IMR-90 (cell line): ENCODE results near the gene ESRRB. TPM values are rescaled to one million over a fixed set of nuclear protein-coding genes. Genes with fewer than 3 reads are reported as not detected.

Source experiments
- ATAC-seq: fragments of 200-7000 bp; cut with Tn5 transposase; 2 replicates; pipeline ENCODE4 v1.9.1; 2020; ENCODE audit warnings: low read depth, mild to moderate bottlenecking, moderate library complexity
- BruUV-seq: library from RNA; stranded (reverse); fragments of 400-500 nt; replicated peaks from 2 replicates; lab custom pipeline; 2021; lab: Mats Ljungman, UMichigan
- CTCF ChIA-PET: fragments of 300-600 bp; formaldehyde crosslinking; extraction: SDS; loops from one replicate; lab custom pipeline; 2021; ENCODE audit warnings: antibody characterized with exemption; lab: Yijun Ruan, JAX
- POLR2A ChIA-PET: fragments of 300-600 bp; sonication (Branson Sonifier 250); formaldehyde crosslinking; loops from one replicate; lab custom pipeline; 2022; ENCODE audit warnings: antibody characterized with exemption; ENCODE audit not compliant: unreplicated experiment; lab: Charles Lee
- DNase-seq: peaks from one replicate; pipeline ENCODE4 v3.0.0; 2013
- H2AFZ ChIP-seq: replicated peaks from 2 replicates; pipeline ENCODE3; 2013; ENCODE audit warnings: low read length, mild to moderate bottlenecking; ENCODE audit not compliant: poor library complexity
- H2AK5ac ChIP-seq: 2 replicates; pipeline ENCODE4 v1.6.1; 2013; ENCODE audit warnings: low read depth, low read length, inconsistent platforms
- H2AK9ac ChIP-seq: replicated peaks from 2 replicates; pipeline ENCODE3; 2013; ENCODE audit warnings: mild to moderate bottlenecking, low read depth, low read length, moderate library complexity; ENCODE audit not compliant: poor library complexity
- H2BK120ac ChIP-seq: 2 replicates; pipeline ENCODE4 v1.6.1; 2013; ENCODE audit warnings: low read depth, low read length, inconsistent platforms
- H2BK15ac ChIP-seq: 3 replicates; pipeline ENCODE4 v1.6.1; 2013; ENCODE audit warnings: low read depth, low read length, inconsistent platforms
- H2BK20ac ChIP-seq: 2 replicates; pipeline ENCODE4 v1.6.1; 2013; ENCODE audit warnings: low read depth, mild to moderate bottlenecking, inconsistent platforms, low read length, moderate library complexity
- H2BK5ac ChIP-seq: 2 replicates; pipeline ENCODE4 v1.6.1; 2013; ENCODE audit warnings: mild to moderate bottlenecking, low read depth, low read length, inconsistent platforms; ENCODE audit not compliant: poor library complexity, severe bottlenecking
- H3K14ac ChIP-seq: replicated peaks from 2 replicates; pipeline ENCODE4 v1.6.1; 2013; ENCODE audit warnings: low read depth, low read length, inconsistent platforms
- H3K18ac ChIP-seq: 2 replicates; pipeline ENCODE4 v1.6.1; 2013; ENCODE audit warnings: low read depth, low read length, control low read depth
- H3K23ac ChIP-seq: 2 replicates; pipeline ENCODE4 v1.6.1; 2013; ENCODE audit warnings: low read depth, low read length, inconsistent platforms
- H3K27ac ChIP-seq: 2 replicates; pipeline ENCODE4 v1.5.1; 2013; ENCODE audit warnings: mild to moderate bottlenecking, control low read depth, low read length; ENCODE audit not compliant: insufficient read depth
- H3K27me3 ChIP-seq: 2 replicates; pipeline ENCODE4 v1.6.1; 2013; ENCODE audit warnings: low read length; ENCODE audit not compliant: control insufficient read depth, insufficient read depth
- H3K36me3 ChIP-seq: 2 replicates; pipeline ENCODE4 v1.6.1; 2013; ENCODE audit warnings: low read length, mixed read lengths; ENCODE audit not compliant: control insufficient read depth, insufficient read depth
- H3K4ac ChIP-seq: 2 replicates; pipeline ENCODE4 v1.6.1; 2013; ENCODE audit warnings: low read depth, low read length, inconsistent platforms
- H3K4me1 ChIP-seq: 2 replicates; pipeline ENCODE4 v1.6.1; 2013; ENCODE audit warnings: low read length, mixed read lengths; ENCODE audit not compliant: control insufficient read depth, insufficient read depth
- H3K4me2 ChIP-seq: 2 replicates; pipeline ENCODE4 v1.6.1; 2013; ENCODE audit warnings: low read depth, mild to moderate bottlenecking, control low read depth, low read length, moderate library complexity
- H3K4me3 ChIP-seq: 2 replicates; pipeline ENCODE4 v1.5.1; 2013; ENCODE audit warnings: low read depth, mild to moderate bottlenecking, control low read depth, low read length, moderate library complexity; ENCODE audit not compliant: insufficient read depth
- H3K56ac ChIP-seq: 2 replicates; pipeline ENCODE4 v1.6.1; 2013; ENCODE audit warnings: low read length, inconsistent platforms; ENCODE audit not compliant: insufficient read depth; ENCODE audit errors: extremely low read depth
- H3K79me1 ChIP-seq, 2 experiments: 2 replicates each; pipeline ENCODE4 v1.6.1; 2013; ENCODE audit warnings: low read length in 2 of 2, inconsistent platforms in 1 of 2, low read depth in 1 of 2
- H3K9ac ChIP-seq: 2 replicates; pipeline ENCODE4 v1.6.1; 2013; ENCODE audit warnings: low read depth, low read length, control low read depth
- H3K9me1 ChIP-seq: 2 replicates; pipeline ENCODE4 v1.6.1; 2013; ENCODE audit warnings: low read length, inconsistent platforms; ENCODE audit not compliant: insufficient read depth
- H3K9me3 ChIP-seq: 2 replicates; pipeline ENCODE4 v1.6.1; 2013; ENCODE audit warnings: low read length; ENCODE audit not compliant: control insufficient read depth, insufficient read depth
- H4K20me1 ChIP-seq: 2 replicates; pipeline ENCODE4 v1.6.1; 2013; ENCODE audit warnings: low read length, inconsistent platforms; ENCODE audit not compliant: insufficient read depth
- H4K5ac ChIP-seq: 2 replicates; pipeline ENCODE4 v1.6.1; 2013; ENCODE audit warnings: mild to moderate bottlenecking, low read depth, low read length, control low read depth
- H4K8ac ChIP-seq, 2 experiments: 2 replicates each; pipeline ENCODE4 v1.6.1; 2013; ENCODE audit warnings: low read depth in 2 of 2, low read length in 2 of 2, control low read depth in 1 of 2, inconsistent platforms in 1 of 2
- H4K91ac ChIP-seq: 2 replicates; pipeline ENCODE4 v1.6.1; 2013; ENCODE audit warnings: low read depth, low read length, inconsistent platforms; ENCODE audit not compliant: insufficient read depth
- ELK1 ChIP-seq: fragments of 150-350 bp; IDR thresholded peaks from 2 replicates; pipeline ENCODE4 v1.6.1; 2016; ENCODE audit warnings: low read depth, mild to moderate bottlenecking, low read length, moderate library complexity, borderline replicate concordance
- MAZ ChIP-seq: IDR thresholded peaks from 2 replicates; pipeline ENCODE4 v1.6.1; 2012; ENCODE audit warnings: low read depth, mild to moderate bottlenecking, low read length, improper control_type of control experiment, moderate library complexity, borderline replicate concordance
- USF2 ChIP-seq: fragments of 150-350 bp; IDR thresholded peaks from 2 replicates; pipeline ENCODE4 v1.6.1; 2017; ENCODE audit warnings: mild to moderate bottlenecking, antibody characterized with exemption, low read length, low read depth
- WGBS, 2 experiments: methylation state at CpG; one replicate each; pipeline versions ENCODE4 v1.1.5 to v1.1.7; 2013; ENCODE audit warnings: missing lambda C conversion rate in 2 of 2; ENCODE audit not compliant: insufficient read length in 1 of 2; ENCODE audit errors: extremely low coverage in 2 of 2; 5-methylcytosine and 5-hydroxymethylcytosine counted together
- dilution Hi-C: fragments of 300-500 bp; cut with HindIII; formaldehyde crosslinking; loops from one replicate; pipeline ENCODE4 v1.14.3; 2018; ENCODE audit warnings: low sequenced_read_pairs; ENCODE audit not compliant: unreplicated experiment
- in situ Hi-C: fragments of 300-500 bp; cut with MboI; formaldehyde crosslinking; loops from 3 replicates; pipeline ENCODE4 v1.14.3; 2019; ENCODE audit warnings: low sequenced_read_pairs, inconsistent platforms, mixed read lengths
- intact Hi-C: fragments of 100-400 bp; cut with micrococcal nuclease; formaldehyde crosslinking; loops from 2 replicates; pipeline ENCODE4 v1.10.0; 2022
- polyA plus RNA-seq, 3 experiments: library from polyadenylated mRNA; depleted of rRNA; stranded (reverse); fragments of >200 nt; gene quantifications; 2 replicates each; pipeline ENCODE4 v1.2.3, GENCODE V29; 2012; ENCODE audit warnings: low replicate concordance in 1 of 3
- total RNA-seq: library from RNA; depleted of rRNA; stranded (reverse); fragments of >200 nt; gene quantifications from 2 replicates; pipeline ENCODE4 v1.2.3, GENCODE V29; 2012

The ESRRB gene
- total and polyA plus RNA-seq, 2 of the 4 experiments (the other 2 are of a cell fraction), result not detected

GRCh38 chr14:76472199-76472723, 96.3 kb downstream of the ESRRB start:
- Histone ChIP-seq H3K27ac (no peak overlapping the region), H3K79me1 (no peaks in the 10 kb centered on the region), H3K23ac (no peak overlapping the region), H3K56ac (no peak overlapping the region), H3K4me2 (no peak overlapping the region), H2BK15ac (no peak overlapping the region), H4K20me1 (no peaks in the 10 kb centered on the region), H2AFZ (peak overlapping the region; percentile 27), H2AK5ac (no peak overlapping the region), H3K36me3 (no peaks in the 10 kb centered on the region), H3K14ac (no peak overlapping the region), H3K4me3 (no peak overlapping the region), H3K9ac (no peak overlapping the region), H2BK120ac (no peak overlapping the region), H3K9me1 (no peaks in the 10 kb centered on the region), H2AK9ac (no peak overlapping the region), H4K5ac (no peak overlapping the region), H3K27me3 (no peaks in the 10 kb centered on the region; the same call in 1 of the 2 replicates), H4K91ac (no peak overlapping the region), H3K4ac (no peak overlapping the region), H4K8ac (no peak overlapping the region), H2BK20ac (no peak overlapping the region), H3K9me3 (no peaks in the 10 kb centered on the region), H2BK5ac (no peak overlapping the region), H3K18ac (no peak overlapping the region), H3K4me1 (no peaks in the 10 kb centered on the region)
- WGBS, 2 experiments, result 80% methylated on average over 1 of the region's 5 CpGs; no CpG with 5 or more reads in 1 of the 2 experiments
- ATAC-seq (no peak), DNase-seq (no peak)
- intact Hi-C loops (no loop called here), dilution Hi-C loops (no loop called here), in situ Hi-C loops (no loop called here)
- BruUV-seq, result no TSS peak
- no peak for TF ChIP-seq MAZ
- TF ChIP-seq ELK1, result no peak
- TF ChIP-seq USF2, result no peak
- POLR2A ChIA-PET, result no interaction called here
- CTCF ChIA-PET, result no interaction called here
